Mesothelial cell of epicardium (in vitro differentiated cells): ENCODE results near the gene INTS2. TPM values are rescaled to one million over a fixed set of nuclear protein-coding genes. Genes with fewer than 3 reads are reported as not detected.

ENCODE experiments used
- DNase-seq, 2 experiments: peaks; one replicate each; pipeline ENCODE4 v3.0.0; 2021; ENCODE audit warnings: low spot score in 2 of 2; ENCODE audit not compliant: unreplicated experiment in 2 of 2
- H3K27ac Mint-ChIP-seq: 2 replicates; pipeline ENCODE4 v1.8.0; 2021; ENCODE audit warnings: mixed read lengths
- H3K27me3 Mint-ChIP-seq: 2 replicates; pipeline ENCODE4 v1.8.0; 2021; ENCODE audit warnings: low read depth, mixed read lengths
- H3K36me3 Mint-ChIP-seq: 2 replicates; pipeline ENCODE4 v1.8.0; 2021; ENCODE audit warnings: mixed read lengths
- H3K4me1 Mint-ChIP-seq: 2 replicates; pipeline ENCODE4 v1.8.0; 2021; ENCODE audit warnings: mixed read lengths
- H3K4me3 Mint-ChIP-seq: 2 replicates; pipeline ENCODE4 v1.8.0; 2021; ENCODE audit warnings: mild to moderate bottlenecking, moderate library complexity, mixed read lengths
- H3K9me3 Mint-ChIP-seq: 2 replicates; pipeline ENCODE4 v1.8.0; 2021; ENCODE audit warnings: mixed read lengths
- total RNA-seq: library from RNA; stranded (reverse); gene quantifications from 3 replicates; pipeline ENCODE4 v1.2.1, GENCODE V29; 2021
- TF ChIP-seq, protein P1 (sequence below): fragments of 200-600 bp; sonication (generic); IDR thresholded peaks from one replicate; pipeline ENCODE4 v1.5.0; 2021; ENCODE audit warnings: antibody characterized with exemption; ENCODE audit not compliant: unreplicated experiment

Gene INTS2
- total RNA-seq, 1 donor from 2014 or later, result 17.1 TPM

DNA sequence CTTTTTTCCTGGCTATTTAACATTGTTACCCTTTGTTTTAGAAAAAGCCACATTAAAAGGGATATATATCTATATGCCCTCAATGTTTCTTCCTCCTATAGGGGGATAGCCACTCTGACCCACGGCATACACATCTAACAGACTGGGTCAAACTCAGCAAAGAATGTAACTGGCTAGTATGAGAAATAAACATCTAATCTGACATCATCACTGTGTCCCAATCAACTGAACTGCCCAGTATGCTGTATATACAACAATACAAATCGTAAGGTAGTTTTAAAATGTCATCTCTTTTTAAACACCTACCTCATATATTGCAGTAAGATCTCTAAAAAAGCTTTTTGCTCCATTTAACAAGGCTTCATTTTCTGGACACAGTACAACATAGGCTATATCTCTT is 39.9 kb upstream of the INTS2 start:
- Mint-ChIP-seq H3K36me3 (peaks cover 22% of the 10 kb centered on the region), H3K27me3 (no peaks in the 10 kb centered on the region), H3K4me1 (peaks cover 6% of the 10 kb centered on the region), H3K9me3 (no peaks in the 10 kb centered on the region), H3K4me3 (no peak overlapping the region), H3K27ac (no peak overlapping the region)
- TF ChIP-seq, protein P1, sequence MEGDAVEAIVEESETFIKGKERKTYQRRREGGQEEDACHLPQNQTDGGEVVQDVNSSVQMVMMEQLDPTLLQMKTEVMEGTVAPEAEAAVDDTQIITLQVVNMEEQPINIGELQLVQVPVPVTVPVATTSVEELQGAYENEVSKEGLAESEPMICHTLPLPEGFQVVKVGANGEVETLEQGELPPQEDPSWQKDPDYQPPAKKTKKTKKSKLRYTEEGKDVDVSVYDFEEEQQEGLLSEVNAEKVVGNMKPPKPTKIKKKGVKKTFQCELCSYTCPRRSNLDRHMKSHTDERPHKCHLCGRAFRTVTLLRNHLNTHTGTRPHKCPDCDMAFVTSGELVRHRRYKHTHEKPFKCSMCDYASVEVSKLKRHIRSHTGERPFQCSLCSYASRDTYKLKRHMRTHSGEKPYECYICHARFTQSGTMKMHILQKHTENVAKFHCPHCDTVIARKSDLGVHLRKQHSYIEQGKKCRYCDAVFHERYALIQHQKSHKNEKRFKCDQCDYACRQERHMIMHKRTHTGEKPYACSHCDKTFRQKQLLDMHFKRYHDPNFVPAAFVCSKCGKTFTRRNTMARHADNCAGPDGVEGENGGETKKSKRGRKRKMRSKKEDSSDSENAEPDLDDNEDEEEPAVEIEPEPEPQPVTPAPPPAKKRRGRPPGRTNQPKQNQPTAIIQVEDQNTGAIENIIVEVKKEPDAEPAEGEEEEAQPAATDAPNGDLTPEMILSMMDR, result no peak
- no peak for DNase-seq

DNA sequence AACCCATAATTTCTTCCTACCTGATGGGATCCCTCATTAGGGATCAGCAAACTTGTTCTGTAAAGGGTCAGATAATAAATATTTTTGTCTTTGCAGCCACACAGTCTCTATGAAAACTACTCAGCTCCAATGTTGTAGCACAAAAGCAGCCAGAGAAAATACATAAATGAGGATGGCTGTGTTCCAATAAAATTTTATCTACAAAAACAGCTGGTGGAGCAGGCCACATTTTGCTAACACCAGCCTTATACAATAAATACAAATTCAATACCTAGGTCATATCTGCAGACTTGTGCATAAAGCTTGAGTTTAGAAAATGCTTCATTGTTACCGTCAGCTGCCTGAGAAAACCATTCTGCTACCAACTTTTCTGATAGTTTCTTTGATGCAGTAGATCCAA is 38.4 kb upstream of the INTS2 start:
- Mint-ChIP-seq H3K27me3 (no peaks in the 10 kb centered on the region), H3K4me3 (no peak overlapping the region), H3K4me1 (peaks cover 6% of the 10 kb centered on the region), H3K36me3 (peaks cover 20% of the 10 kb centered on the region), H3K27ac (peak overlapping the region; percentile 30), H3K9me3 (no peaks in the 10 kb centered on the region)
- no peak for DNase-seq
- TF ChIP-seq, protein P1, result no peak

DNA sequence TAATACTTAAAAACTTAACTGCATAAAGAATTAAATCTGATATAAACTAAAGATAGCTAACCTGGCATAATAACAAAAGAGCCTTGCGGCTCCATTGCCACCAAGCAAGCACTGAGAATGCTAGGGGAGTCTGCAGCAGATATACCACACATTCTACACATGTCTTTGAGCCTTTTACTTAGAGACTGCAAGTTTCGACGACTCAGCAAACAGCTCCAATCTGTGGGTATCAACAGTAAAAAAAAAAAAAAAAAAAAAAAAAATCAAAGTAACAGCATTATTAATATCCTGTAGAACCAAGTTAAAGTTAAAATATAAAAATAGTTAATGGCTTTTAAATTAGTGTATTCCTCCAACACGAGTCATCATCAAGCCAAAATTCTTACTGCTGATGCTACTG is 27.8 kb upstream of the INTS2 start:
- Mint-ChIP-seq H3K27me3 (no peaks in the 10 kb centered on the region), H3K4me1 (no peaks in the 10 kb centered on the region), H3K36me3 (peaks cover 31% of the 10 kb centered on the region), H3K27ac (no peak overlapping the region), H3K4me3 (no peak overlapping the region), H3K9me3 (peaks cover 8% of the 10 kb centered on the region)
- no peak for DNase-seq
- TF ChIP-seq, protein P1, result no peak

DNA sequence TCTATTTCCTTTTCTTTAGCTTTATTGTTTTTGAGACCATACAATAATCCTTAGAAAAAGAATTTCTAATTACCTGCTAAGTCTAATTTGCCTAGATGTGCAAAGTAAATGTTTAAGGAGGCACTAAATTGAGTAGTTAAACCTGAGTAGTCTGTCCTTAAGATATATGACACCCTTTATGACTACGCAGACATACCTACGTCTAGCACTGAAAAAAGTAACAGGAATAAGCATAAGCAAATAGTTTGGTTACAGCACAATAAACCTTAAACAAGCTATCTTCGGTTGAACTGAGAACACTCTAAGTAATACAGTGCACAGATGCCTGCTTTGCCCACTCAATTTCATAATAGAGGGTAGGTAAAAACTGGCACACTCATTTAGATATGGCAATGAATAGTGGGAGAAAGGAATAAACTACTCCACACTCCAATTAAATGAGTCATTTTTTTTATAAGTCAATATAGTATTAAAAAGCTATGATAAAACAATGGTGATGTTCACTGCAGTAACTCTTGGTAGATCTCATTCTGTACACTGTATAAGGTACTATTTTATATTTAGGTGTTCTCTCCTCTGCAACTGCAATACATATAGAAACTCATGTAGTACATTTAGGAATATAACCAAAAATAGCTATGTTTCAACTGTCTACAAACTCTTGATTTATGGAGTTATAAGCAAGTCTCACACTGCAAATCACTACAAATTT is 19.7 kb upstream of the INTS2 start:
- H3K9me3 Mint-ChIP-seq, result no peaks in the 10 kb centered on the region
- H3K36me3 Mint-ChIP-seq, result peaks cover 22% of the 10 kb centered on the region
- H3K27ac Mint-ChIP-seq, result no peak overlapping the region

DNA sequence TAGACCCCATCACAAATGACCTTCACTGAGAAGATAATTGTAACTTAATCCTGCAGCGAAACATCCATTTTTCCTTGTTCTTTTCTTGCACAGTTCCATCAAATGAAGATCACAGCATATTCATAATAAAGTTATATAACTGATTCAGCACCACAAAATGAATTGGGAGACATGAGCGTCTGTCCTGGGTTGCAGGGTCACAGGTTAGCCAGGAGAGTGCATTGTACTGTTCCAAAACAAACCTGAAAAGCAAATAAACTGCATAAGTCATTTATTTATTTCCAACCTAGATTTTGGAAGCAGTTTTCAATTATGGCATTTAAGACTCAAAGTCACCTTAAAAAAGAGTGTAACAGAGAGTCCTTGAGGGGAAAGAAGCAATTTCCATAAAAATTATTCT is 18.6 kb upstream of the INTS2 start:
- no peak overlapping the region for H3K27ac Mint-ChIP-seq
- no peaks in the 10 kb centered on the region for H3K27me3 Mint-ChIP-seq
- peaks cover 20% of the 10 kb centered on the region for H3K36me3 Mint-ChIP-seq
- TF ChIP-seq, protein P1, result no peak
- no peak for DNase-seq
- H3K4me3 Mint-ChIP-seq, result no peak overlapping the region
- H3K9me3 Mint-ChIP-seq, result no peaks in the 10 kb centered on the region
- H3K4me1 Mint-ChIP-seq, result no peaks in the 10 kb centered on the region

More for the DNA sequence above, 19.7 kb upstream of the INTS2 start:
- DNase-seq, result no peak
- Mint-ChIP-seq H3K4me1 (no peaks in the 10 kb centered on the region), H3K27me3 (no peaks in the 10 kb centered on the region), H3K4me3 (no peak overlapping the region)
- TF ChIP-seq, protein P1, result no peak

DNA sequence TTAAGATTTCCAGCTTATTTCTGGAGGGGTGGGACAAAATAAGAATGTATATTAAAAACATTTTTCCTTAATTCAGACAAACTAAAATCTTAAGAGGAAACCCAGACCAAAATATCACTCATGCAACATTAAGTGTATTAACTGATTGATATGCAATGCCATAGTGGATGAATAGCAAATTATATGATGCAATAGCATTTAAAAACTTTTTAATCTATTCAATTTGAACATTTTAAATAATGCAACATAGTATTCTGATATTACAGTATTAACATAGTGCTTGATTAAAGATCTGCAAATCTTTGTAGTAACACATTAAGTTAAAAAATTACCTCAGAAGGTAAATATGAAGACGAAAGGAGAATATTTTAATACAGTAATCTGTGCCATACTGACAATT is 15.3 kb upstream of the INTS2 start:
- Mint-ChIP-seq H3K4me3 (no peak overlapping the region), H3K36me3 (peaks cover 17% of the 10 kb centered on the region), H3K27ac (no peak overlapping the region), H3K27me3 (no peaks in the 10 kb centered on the region), H3K4me1 (no peaks in the 10 kb centered on the region), H3K9me3 (no peaks in the 10 kb centered on the region)
- TF ChIP-seq, protein P1, result no peak
- DNase-seq, result no peak
